IMR-90 (cell line): Measurements from ENCODE around the gene POU2F2. TPM values are rescaled to one million over a fixed set of nuclear protein-coding genes. Genes with fewer than 3 reads are reported as not detected.

Experiments used
- ATAC-seq: fragments of 200-7000 bp; cut with Tn5 transposase; 2 replicates; pipeline ENCODE4 v1.9.1; 2020; ENCODE audit warnings: low read depth, mild to moderate bottlenecking, moderate library complexity
- BruUV-seq: library from RNA; stranded (reverse); fragments of 400-500 nt; replicated peaks from 2 replicates; lab custom pipeline; 2021; lab: Mats Ljungman, UMichigan
- CTCF ChIA-PET: fragments of 300-600 bp; formaldehyde crosslinking; extraction: SDS; loops from one replicate; lab custom pipeline; 2021; ENCODE audit warnings: antibody characterized with exemption; lab: Yijun Ruan, JAX
- POLR2A ChIA-PET: fragments of 300-600 bp; sonication (Branson Sonifier 250); formaldehyde crosslinking; loops from one replicate; lab custom pipeline; 2022; ENCODE audit warnings: antibody characterized with exemption; ENCODE audit not compliant: unreplicated experiment; lab: Charles Lee
- DNase-seq: peaks from one replicate; pipeline ENCODE4 v3.0.0; 2013
- H2AFZ ChIP-seq: replicated peaks from 2 replicates; pipeline ENCODE3; 2013; ENCODE audit warnings: low read length, mild to moderate bottlenecking; ENCODE audit not compliant: poor library complexity
- H2AK5ac ChIP-seq: 2 replicates; pipeline ENCODE4 v1.6.1; 2013; ENCODE audit warnings: low read depth, low read length, inconsistent platforms
- H2AK9ac ChIP-seq: replicated peaks from 2 replicates; pipeline ENCODE3; 2013; ENCODE audit warnings: mild to moderate bottlenecking, low read depth, low read length, moderate library complexity; ENCODE audit not compliant: poor library complexity
- H2BK120ac ChIP-seq: 2 replicates; pipeline ENCODE4 v1.6.1; 2013; ENCODE audit warnings: low read depth, low read length, inconsistent platforms
- H2BK15ac ChIP-seq: 3 replicates; pipeline ENCODE4 v1.6.1; 2013; ENCODE audit warnings: low read depth, low read length, inconsistent platforms
- H2BK20ac ChIP-seq: 2 replicates; pipeline ENCODE4 v1.6.1; 2013; ENCODE audit warnings: low read depth, mild to moderate bottlenecking, inconsistent platforms, low read length, moderate library complexity
- H2BK5ac ChIP-seq: 2 replicates; pipeline ENCODE4 v1.6.1; 2013; ENCODE audit warnings: mild to moderate bottlenecking, low read depth, low read length, inconsistent platforms; ENCODE audit not compliant: poor library complexity, severe bottlenecking
- H3K14ac ChIP-seq: replicated peaks from 2 replicates; pipeline ENCODE4 v1.6.1; 2013; ENCODE audit warnings: low read depth, low read length, inconsistent platforms
- H3K18ac ChIP-seq: 2 replicates; pipeline ENCODE4 v1.6.1; 2013; ENCODE audit warnings: low read depth, low read length, control low read depth
- H3K23ac ChIP-seq: 2 replicates; pipeline ENCODE4 v1.6.1; 2013; ENCODE audit warnings: low read depth, low read length, inconsistent platforms
- H3K27ac ChIP-seq: 2 replicates; pipeline ENCODE4 v1.5.1; 2013; ENCODE audit warnings: mild to moderate bottlenecking, control low read depth, low read length; ENCODE audit not compliant: insufficient read depth
- H3K27me3 ChIP-seq: 2 replicates; pipeline ENCODE4 v1.6.1; 2013; ENCODE audit warnings: low read length; ENCODE audit not compliant: control insufficient read depth, insufficient read depth
- H3K36me3 ChIP-seq: 2 replicates; pipeline ENCODE4 v1.6.1; 2013; ENCODE audit warnings: low read length, mixed read lengths; ENCODE audit not compliant: control insufficient read depth, insufficient read depth
- H3K4ac ChIP-seq: 2 replicates; pipeline ENCODE4 v1.6.1; 2013; ENCODE audit warnings: low read depth, low read length, inconsistent platforms
- H3K4me1 ChIP-seq: 2 replicates; pipeline ENCODE4 v1.6.1; 2013; ENCODE audit warnings: low read length, mixed read lengths; ENCODE audit not compliant: control insufficient read depth, insufficient read depth
- H3K4me2 ChIP-seq: 2 replicates; pipeline ENCODE4 v1.6.1; 2013; ENCODE audit warnings: low read depth, mild to moderate bottlenecking, control low read depth, low read length, moderate library complexity
- H3K4me3 ChIP-seq: 2 replicates; pipeline ENCODE4 v1.5.1; 2013; ENCODE audit warnings: low read depth, mild to moderate bottlenecking, control low read depth, low read length, moderate library complexity; ENCODE audit not compliant: insufficient read depth
- H3K56ac ChIP-seq: 2 replicates; pipeline ENCODE4 v1.6.1; 2013; ENCODE audit warnings: low read length, inconsistent platforms; ENCODE audit not compliant: insufficient read depth; ENCODE audit errors: extremely low read depth
- H3K79me1 ChIP-seq, 2 experiments: 2 replicates each; pipeline ENCODE4 v1.6.1; 2013; ENCODE audit warnings: low read length in 2 of 2, inconsistent platforms in 1 of 2, low read depth in 1 of 2
- H3K9ac ChIP-seq: 2 replicates; pipeline ENCODE4 v1.6.1; 2013; ENCODE audit warnings: low read depth, low read length, control low read depth
- H3K9me1 ChIP-seq: 2 replicates; pipeline ENCODE4 v1.6.1; 2013; ENCODE audit warnings: low read length, inconsistent platforms; ENCODE audit not compliant: insufficient read depth
- H3K9me3 ChIP-seq: 2 replicates; pipeline ENCODE4 v1.6.1; 2013; ENCODE audit warnings: low read length; ENCODE audit not compliant: control insufficient read depth, insufficient read depth
- H4K20me1 ChIP-seq: 2 replicates; pipeline ENCODE4 v1.6.1; 2013; ENCODE audit warnings: low read length, inconsistent platforms; ENCODE audit not compliant: insufficient read depth
- H4K5ac ChIP-seq: 2 replicates; pipeline ENCODE4 v1.6.1; 2013; ENCODE audit warnings: mild to moderate bottlenecking, low read depth, low read length, control low read depth
- H4K8ac ChIP-seq, 2 experiments: 2 replicates each; pipeline ENCODE4 v1.6.1; 2013; ENCODE audit warnings: low read depth in 2 of 2, low read length in 2 of 2, control low read depth in 1 of 2, inconsistent platforms in 1 of 2
- H4K91ac ChIP-seq: 2 replicates; pipeline ENCODE4 v1.6.1; 2013; ENCODE audit warnings: low read depth, low read length, inconsistent platforms; ENCODE audit not compliant: insufficient read depth
- CEBPB ChIP-seq: IDR thresholded peaks from 2 replicates; pipeline ENCODE4 v1.6.1; 2012; ENCODE audit warnings: low read depth, low read length, improper control_type of control experiment
- FOS ChIP-seq: fragments of 150-350 bp; IDR thresholded peaks from 2 replicates; pipeline ENCODE4 v1.6.1; 2016; ENCODE audit warnings: low read depth, low read length
- MAFK ChIP-seq: IDR thresholded peaks from 2 replicates; pipeline ENCODE4 v1.6.1; 2012; ENCODE audit warnings: low read depth, low read length, improper control_type of control experiment
- RAD21 ChIP-seq: IDR thresholded peaks from 2 replicates; pipeline ENCODE4 v1.6.1; 2012; ENCODE audit warnings: low read length, improper control_type of control experiment
- RFX5 ChIP-seq: IDR thresholded peaks from 2 replicates; pipeline ENCODE4 v1.8.0; 2012; ENCODE audit warnings: low read depth, mild to moderate bottlenecking, low read length, moderate library complexity
- WGBS, 2 experiments: methylation state at CpG; one replicate each; pipeline versions ENCODE4 v1.1.5 to v1.1.7; 2013; ENCODE audit warnings: missing lambda C conversion rate in 2 of 2; ENCODE audit not compliant: insufficient read length in 1 of 2; ENCODE audit errors: extremely low coverage in 2 of 2; 5-methylcytosine and 5-hydroxymethylcytosine counted together
- dilution Hi-C: fragments of 300-500 bp; cut with HindIII; formaldehyde crosslinking; loops from one replicate; pipeline ENCODE4 v1.14.3; 2018; ENCODE audit warnings: low sequenced_read_pairs; ENCODE audit not compliant: unreplicated experiment
- in situ Hi-C: fragments of 300-500 bp; cut with MboI; formaldehyde crosslinking; loops from 3 replicates; pipeline ENCODE4 v1.14.3; 2019; ENCODE audit warnings: low sequenced_read_pairs, inconsistent platforms, mixed read lengths
- intact Hi-C: fragments of 100-400 bp; cut with micrococcal nuclease; formaldehyde crosslinking; loops from 2 replicates; pipeline ENCODE4 v1.10.0; 2022
- polyA plus RNA-seq, 3 experiments: library from polyadenylated mRNA; depleted of rRNA; stranded (reverse); fragments of >200 nt; gene quantifications; 2 replicates each; pipeline ENCODE4 v1.2.3, GENCODE V29; 2012; ENCODE audit warnings: low replicate concordance in 1 of 3
- total RNA-seq: library from RNA; depleted of rRNA; stranded (reverse); fragments of >200 nt; gene quantifications from 2 replicates; pipeline ENCODE4 v1.2.3, GENCODE V29; 2012

POU2F2 gene
- total and polyA plus RNA-seq, 2 of the 4 experiments (the other 2 are of a cell fraction): 0.54 to 5.0 TPM

- Histone ChIP-seq H4K20me1 (peaks cover 59% of the 10 kb centered on the region), H2AFZ (no peak overlapping the region), H2BK15ac (no peak overlapping the region), H3K9me1 (peaks cover 25% of the 10 kb centered on the region), H4K5ac (no peak overlapping the region), H3K4me1 (peaks cover 9% of the 10 kb centered on the region), H3K56ac (no peak overlapping the region), H3K4me3 (no peak overlapping the region), H3K79me1 (peaks cover 29 to 75% of the 10 kb centered on the region in 2 experiments), H3K9me3 (no peaks in the 10 kb centered on the region), H3K4ac (no peak overlapping the region), H3K18ac (no peak overlapping the region), H2BK5ac (no peak overlapping the region), H3K14ac (no peak overlapping the region), H3K4me2 (no peak overlapping the region), H4K91ac (no peak overlapping the region), H2AK5ac (no peak overlapping the region), H3K36me3 (peaks cover 38% of the 10 kb centered on the region), H2BK120ac (no peak overlapping the region), H4K8ac (no peak overlapping the region), H2BK20ac (no peak overlapping the region), H3K27me3 (no peaks in the 10 kb centered on the region), H3K23ac (no peak overlapping the region), H3K9ac (no peak overlapping the region), H3K27ac (no peak overlapping the region), H2AK9ac (no peak overlapping the region)
- DNase-seq (no peak), ATAC-seq (no peak)
- BruUV-seq: no TSS peak
- POLR2A ChIA-PET: no interaction called here
- intact Hi-C loops: no loop called here
- dilution Hi-C loops: no loop called here
- CTCF ChIA-PET: no interaction called here
- WGBS, 2 experiments: 77% methylated on average over 9 of the region's 15 CpGs; no CpG with 5 or more reads in 1 of the 2 experiments
- in situ Hi-C loops: no loop called here
- TF ChIP-seq MAFK (no peak), FOS (no peak), RAD21 (no peak), RFX5 (no peak), CEBPB (no peak)
Measured at GRCh38 chr19:42078538-42079275, 53.5 kb downstream of the POU2F2 start.
